ENCODE measurements around the gene SEC14L6. TPM values are rescaled to one million over a fixed set of nuclear protein-coding genes. Genes with fewer than 3 reads are reported as not detected.
A peak's percentile ranks its signal among the peaks of the same experiment; 100 is the strongest.

SEC14L6 gene
- total and polyA plus RNA-seq, 2 experiments from 2014 or later = not detected

- H4K20me1 ChIP-seq (ENCODE audit: insufficient read depth) = no peaks in the 10 kb centered on the region
- no peak for TF ChIP-seq EZH2phosphoT487 (IDR thresholded peaks at IDR 0.05; ENCODE audit: insufficient read depth, low read depth)
- TF ChIP-seq EZH2 (IDR thresholded peaks at IDR 0.05; ENCODE audit: insufficient read depth, poor library complexity, severe bottlenecking) = no peak
- no peaks in the 10 kb centered on the region; the same call in 1 of the 2 replicates for H3K27me3 ChIP-seq (replicated peaks; ENCODE audit: insufficient read depth)
- H3K79me2 ChIP-seq (ENCODE audit: insufficient read depth) = no peaks in the 10 kb centered on the region
- no peaks in the 10 kb centered on the region for H3K9me3 ChIP-seq (ENCODE audit: low read depth)
- H3K9ac ChIP-seq = no peak overlapping the region
- peaks cover 11% of the 10 kb centered on the region for H3F3A ChIP-seq (ENCODE audit: insufficient read depth)
- 53 to 55% methylated on average over 8 of the region's 8 CpGs for WGBS, 2 experiments (ENCODE audit: low coverage in 1 of 2, low lambda C conversion rate in 2 of 2, missing lambda C conversion rate in 2 of 2)
- H3K9me2 ChIP-seq (ENCODE audit: insufficient read depth) = no peaks in the 10 kb centered on the region
- H3K27ac ChIP-seq = no peak overlapping the region
- no peaks in the 10 kb centered on the region for H3K36me3 ChIP-seq (ENCODE audit: low read depth)
- no peak overlapping the region for H3K4me3 ChIP-seq
- no peak for DNase-seq
- H2AFZ ChIP-seq = no peak overlapping the region
- in situ Hi-C loops (cut with MboI) = no loop called here
- peaks cover 9% of the 10 kb centered on the region; the same call in 1 of the 2 replicates for H3K4me1 ChIP-seq (ENCODE audit: insufficient read depth)
- no peak overlapping the region for H3K4me2 ChIP-seq (ENCODE audit: unreplicated experiment)
Measured at GRCh38 chr22:30486661-30487115, 59.9 kb downstream of the SEC14L6 start.

DNA sequence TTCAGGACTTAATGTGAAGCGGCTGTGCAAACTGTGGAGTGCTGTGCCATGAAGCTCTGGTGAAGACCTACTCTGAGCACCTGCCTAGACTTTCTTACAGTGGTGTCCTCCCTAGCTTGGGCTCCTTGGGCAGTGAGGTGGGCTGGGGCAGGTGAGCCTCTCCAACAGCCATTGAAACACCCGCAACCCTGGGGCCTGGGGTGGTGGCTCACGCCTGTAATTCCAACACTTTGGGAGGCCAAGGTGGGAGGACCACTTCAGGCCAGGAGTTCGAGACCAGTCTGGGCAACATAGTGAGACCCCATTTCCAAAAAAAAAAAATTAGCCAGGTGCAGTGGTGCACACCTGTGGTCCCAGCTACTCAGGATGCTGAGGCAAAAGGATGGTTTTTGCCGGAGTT, 60.4 kb downstream of the SEC14L6 start:
- Histone ChIP-seq H3K9me3 (ENCODE audit: low read depth) (no peaks in the 10 kb centered on the region), H3F3A (ENCODE audit: insufficient read depth) (peaks cover 11% of the 10 kb centered on the region), H3K4me1 (ENCODE audit: insufficient read depth) (peaks cover 13% of the 10 kb centered on the region; the same call in 1 of the 2 replicates), H2AFZ (no peak overlapping the region), H3K27ac (no peak overlapping the region), H3K9ac (no peak overlapping the region), H3K4me2 (ENCODE audit: unreplicated experiment) (no peak overlapping the region), H3K36me3 (ENCODE audit: low read depth) (no peaks in the 10 kb centered on the region), H3K9me2 (ENCODE audit: insufficient read depth) (no peaks in the 10 kb centered on the region), H3K4me3 (no peak overlapping the region), H4K20me1 (ENCODE audit: insufficient read depth) (no peaks in the 10 kb centered on the region), H3K27me3 (replicated peaks; ENCODE audit: insufficient read depth) (no peaks in the 10 kb centered on the region; the same call in 1 of the 2 replicates), H3K79me2 (ENCODE audit: insufficient read depth) (no peaks in the 10 kb centered on the region)
- in situ Hi-C loops (cut with MboI) = no loop called here
- TF ChIP-seq EZH2phosphoT487 (IDR thresholded peaks at IDR 0.05; ENCODE audit: insufficient read depth, low read depth) (no peak), EZH2 (IDR thresholded peaks at IDR 0.05; ENCODE audit: insufficient read depth, poor library complexity, severe bottlenecking) (no peak)
- DNase-seq = no peak
- 81 to 85% methylated on average over 5 of the region's 5 CpGs for WGBS, 2 experiments (ENCODE audit: low coverage in 1 of 2, low lambda C conversion rate in 2 of 2, missing lambda C conversion rate in 2 of 2)

DNA sequence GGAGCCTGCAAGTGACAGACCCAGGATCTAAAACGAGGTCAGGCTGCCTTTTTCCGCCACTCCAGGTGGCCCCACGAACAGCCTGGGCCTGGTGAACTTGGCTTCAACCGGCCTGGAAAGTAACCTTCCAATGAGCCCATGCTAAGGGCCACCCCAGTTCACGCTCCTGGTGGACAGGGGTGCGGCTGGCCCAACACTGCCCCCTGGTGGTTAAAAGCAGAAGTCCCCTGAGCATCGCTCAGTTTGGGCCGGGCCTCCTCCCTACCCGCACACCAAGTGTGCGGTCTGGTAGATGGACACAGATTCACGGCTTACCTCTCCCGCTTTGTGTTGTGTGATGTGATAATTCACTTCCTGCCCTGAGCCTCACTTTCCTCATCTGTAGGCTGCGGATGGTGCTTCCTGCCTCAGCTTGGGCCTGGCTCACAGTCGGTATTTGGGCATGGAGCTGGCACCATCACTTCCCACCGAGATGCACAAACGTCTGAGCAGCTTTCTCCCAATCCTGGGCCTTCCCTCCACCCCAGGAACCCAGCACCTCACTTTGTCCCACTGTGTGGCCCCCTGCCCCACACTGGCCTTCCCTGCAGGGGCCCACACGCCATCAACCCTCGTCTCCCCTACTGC, 61.1 kb downstream of the SEC14L6 start:
- Histone ChIP-seq H3K36me3 (ENCODE audit: low read depth) (no peaks in the 10 kb centered on the region), H3K9me2 (ENCODE audit: insufficient read depth) (no peaks in the 10 kb centered on the region), H3K27ac (no peak overlapping the region), H3K27me3 (replicated peaks; ENCODE audit: insufficient read depth) (no peaks in the 10 kb centered on the region), H3K4me2 (ENCODE audit: unreplicated experiment) (no peak overlapping the region), H3F3A (ENCODE audit: insufficient read depth) (peaks cover 11% of the 10 kb centered on the region), H3K9ac (no peak overlapping the region), H4K20me1 (ENCODE audit: insufficient read depth) (no peaks in the 10 kb centered on the region), H3K4me3 (no peak overlapping the region), H3K9me3 (ENCODE audit: low read depth) (no peaks in the 10 kb centered on the region), H3K4me1 (ENCODE audit: insufficient read depth) (peaks cover 13% of the 10 kb centered on the region; the same call in 1 of the 2 replicates), H2AFZ (0 out of 2 replicates have a peak overlapping the region, but pooled peaks have one; percentile 20), H3K79me2 (ENCODE audit: insufficient read depth) (no peaks in the 10 kb centered on the region)
- TF ChIP-seq EZH2phosphoT487 (IDR thresholded peaks at IDR 0.05; ENCODE audit: insufficient read depth, low read depth) (no peak), EZH2 (IDR thresholded peaks at IDR 0.05; ENCODE audit: insufficient read depth, poor library complexity, severe bottlenecking) (no peak)
- in situ Hi-C loops (cut with MboI) = no loop called here
- peak; percentile 65 for DNase-seq
- WGBS, 2 experiments (ENCODE audit: low coverage in 1 of 2, low lambda C conversion rate in 2 of 2, missing lambda C conversion rate in 2 of 2) = 20 to 21% methylated on average over 17 to 18 of the region's 18 CpGs

DNA sequence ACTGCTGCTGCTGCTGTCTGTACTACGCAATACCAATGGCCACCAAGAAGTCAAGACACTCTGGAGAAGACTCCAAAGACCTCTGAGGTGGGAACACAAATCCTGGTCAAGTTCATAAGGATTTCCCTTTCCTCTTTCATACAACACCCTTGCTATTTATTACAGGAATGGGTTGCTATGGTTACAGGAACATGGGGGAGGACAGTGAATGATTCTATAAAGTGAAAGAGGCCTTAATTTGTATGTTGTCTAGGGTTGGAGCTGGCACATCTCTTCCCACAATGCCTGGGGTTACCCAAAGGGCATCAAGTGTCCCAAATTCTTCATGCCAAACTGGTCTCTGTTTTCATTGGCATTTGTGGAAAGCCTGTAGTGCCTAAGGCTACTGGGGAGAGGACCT, 63.4 kb downstream of the SEC14L6 start:
- Histone ChIP-seq H3K79me2 (ENCODE audit: insufficient read depth) (no peaks in the 10 kb centered on the region), H3K4me1 (ENCODE audit: insufficient read depth) (peaks cover 13% of the 10 kb centered on the region; the same call in 1 of the 2 replicates), H3K4me3 (no peak overlapping the region), H3F3A (ENCODE audit: insufficient read depth) (peaks cover 11% of the 10 kb centered on the region), H3K9me3 (ENCODE audit: low read depth) (no peaks in the 10 kb centered on the region), H4K20me1 (ENCODE audit: insufficient read depth) (no peaks in the 10 kb centered on the region), H3K27ac (no peak overlapping the region), H3K36me3 (ENCODE audit: low read depth) (no peaks in the 10 kb centered on the region), H3K27me3 (replicated peaks; ENCODE audit: insufficient read depth) (no peaks in the 10 kb centered on the region), H3K4me2 (ENCODE audit: unreplicated experiment) (no peak overlapping the region), H3K9me2 (ENCODE audit: insufficient read depth) (no peaks in the 10 kb centered on the region), H2AFZ (no peak overlapping the region), H3K9ac (no peak overlapping the region)
- in situ Hi-C loops (cut with MboI) = no loop called here
- 97 to 100% methylated on average over 1 of the region's 1 CpG for WGBS, 2 experiments (ENCODE audit: low coverage in 1 of 2, low lambda C conversion rate in 2 of 2, missing lambda C conversion rate in 2 of 2)
- TF ChIP-seq EZH2phosphoT487 (IDR thresholded peaks at IDR 0.05; ENCODE audit: insufficient read depth, low read depth) (no peak), EZH2 (IDR thresholded peaks at IDR 0.05; ENCODE audit: insufficient read depth, poor library complexity, severe bottlenecking) (no peak)
- DNase-seq = peak; percentile 32
